HepG2 (cell line): ENCODE data around the gene LCE3A. TPM values are rescaled to one million over a fixed set of nuclear protein-coding genes. Genes with fewer than 3 reads are reported as not detected.

Experiments
- polyA plus RNA-seq, 8 experiments: library from polyadenylated mRNA; depleted of rRNA in 3 of 8; stranded (reverse) in 7 of 8; unstranded in 1 of 8; fragments of >200 nt; fragmentation: Illumina TruSeq in 4 of 8; extraction: Trizol in 4 of 8; gene quantifications; 2 replicates each; pipeline versions ENCODE4 v1.2.1 to v1.2.3, GENCODE V29; 2011 to 2016; ENCODE audit warnings: low read depth in 4 of 8, missing spikeins in 1 of 8, mixed read lengths in 1 of 8; ENCODE audit not compliant: insufficient read depth in 1 of 8
- small RNA-seq, 3 experiments: library from RNA; depleted of rRNA; stranded (forward); fragments of <200 nt; gene quantifications; one replicate each; pipeline ENCODE3, GENCODE V24; 2012; ENCODE audit warnings: low read depth in 2 of 3, low replicate concordance in 1 of 3; ENCODE audit not compliant: insufficient read length in 3 of 3, insufficient read depth in 2 of 3
- total RNA-seq, 5 experiments: library from RNA; depleted of rRNA; stranded (reverse); fragments of >200 nt; fragmentation: Illumina TruSeq; extraction: Trizol; gene quantifications; 2 replicates each; pipeline ENCODE4 v1.2.3, GENCODE V29; 2016; ENCODE audit warnings: low read depth in 1 of 5

LCE3A gene
- total and polyA plus RNA-seq, 2 of the 13 experiments (the other 11 are each of a cell fraction or from before 2014, with no cell fraction given): not detected

Small RNA genes within 50 kb of the gene (small RNA-seq; reads per million reads assigned to genes)
- 0 reads per million in 3 experiments for gene LCE3A
- 0 reads per million in 3 experiments for gene LCE3B

Other genes starting within 250 kb of the LCE3A start
- not detected in 2 replicates for gene CRNN, start 208.8 kb downstream of the LCE3A start, total RNA-seq (2016; rRNA removed; fragmentation: Illumina TruSeq; extraction: Trizol)
- not detected in 2 replicates for gene CRNN, start 208.8 kb downstream of the LCE3A start, polyA plus RNA-seq (2011; rRNA removed)
- not detected in 2 replicates for gene LCE5A, start 112.3 kb downstream of the LCE3A start, total RNA-seq (2016; rRNA removed; fragmentation: Illumina TruSeq; extraction: Trizol)
- gene LCE5A, start 112.3 kb downstream of the LCE3A start, polyA plus RNA-seq (2011; rRNA removed): not detected in 2 replicates
- gene CRCT1, start 108.6 kb downstream of the LCE3A start, total RNA-seq (2016; rRNA removed; fragmentation: Illumina TruSeq; extraction: Trizol): not detected in 2 replicates
- not detected in 2 replicates for gene CRCT1, start 108.6 kb downstream of the LCE3A start, polyA plus RNA-seq (2011; rRNA removed)
- gene LCE3E, start 56.3 kb downstream of the LCE3A start, total RNA-seq (2016; rRNA removed; fragmentation: Illumina TruSeq; extraction: Trizol): not detected in 2 replicates
- gene LCE3E, start 56.3 kb downstream of the LCE3A start, polyA plus RNA-seq (2011; rRNA removed): not detected in 2 replicates
- gene LCE3D, start 42.6 kb downstream of the LCE3A start, total RNA-seq (2016; rRNA removed; fragmentation: Illumina TruSeq; extraction: Trizol): not detected in 2 replicates
- not detected in 2 replicates for gene LCE3D, start 42.6 kb downstream of the LCE3A start, polyA plus RNA-seq (2011; rRNA removed)
- gene LCE3C, start 22.9 kb downstream of the LCE3A start, total RNA-seq (2016; rRNA removed; fragmentation: Illumina TruSeq; extraction: Trizol): not detected in 2 replicates
- gene LCE3C, start 22.9 kb downstream of the LCE3A start, polyA plus RNA-seq (2011; rRNA removed): not detected in 2 replicates
- gene LCE3B, start 9.3 kb downstream of the LCE3A start, total RNA-seq (2016; rRNA removed; fragmentation: Illumina TruSeq; extraction: Trizol): not detected in 2 replicates
- not detected in 2 replicates for gene LCE3B, start 9.3 kb downstream of the LCE3A start, polyA plus RNA-seq (2011; rRNA removed)
- gene LCE2D, start 40.3 kb upstream of the LCE3A start, total RNA-seq (2016; rRNA removed; fragmentation: Illumina TruSeq; extraction: Trizol): not detected in 2 replicates
- gene LCE2D, start 40.3 kb upstream of the LCE3A start, polyA plus RNA-seq (2011; rRNA removed): not detected in 2 replicates
- gene LCE2C, start 52.2 kb upstream of the LCE3A start, total RNA-seq (2016; rRNA removed; fragmentation: Illumina TruSeq; extraction: Trizol): not detected in 2 replicates
- gene LCE2C, start 52.2 kb upstream of the LCE3A start, polyA plus RNA-seq (2011; rRNA removed): not detected in 2 replicates
- not detected in 2 replicates for gene LCE2B, start 63.0 kb upstream of the LCE3A start, total RNA-seq (2016; rRNA removed; fragmentation: Illumina TruSeq; extraction: Trizol)
- not detected in 2 replicates for gene LCE2B, start 63.0 kb upstream of the LCE3A start, polyA plus RNA-seq (2011; rRNA removed)
- gene LCE2A, start 75.2 kb upstream of the LCE3A start, total RNA-seq (2016; rRNA removed; fragmentation: Illumina TruSeq; extraction: Trizol): not detected in 2 replicates
- not detected in 2 replicates for gene LCE2A, start 75.2 kb upstream of the LCE3A start, polyA plus RNA-seq (2011; rRNA removed)
- gene LCE4A, start 85.1 kb upstream of the LCE3A start, total RNA-seq (2016; rRNA removed; fragmentation: Illumina TruSeq; extraction: Trizol): not detected in 2 replicates
- gene LCE4A, start 85.1 kb upstream of the LCE3A start, polyA plus RNA-seq (2011; rRNA removed): not detected in 2 replicates
- gene KPRP, start 134.9 kb upstream of the LCE3A start, total RNA-seq (2016; rRNA removed; fragmentation: Illumina TruSeq; extraction: Trizol): not detected in 2 replicates
- gene KPRP, start 134.9 kb upstream of the LCE3A start, polyA plus RNA-seq (2011; rRNA removed): not detected in 2 replicates
- gene LCE1F, start 152.0 kb upstream of the LCE3A start, total RNA-seq (2016; rRNA removed; fragmentation: Illumina TruSeq; extraction: Trizol): not detected in 2 replicates
- gene LCE1F, start 152.0 kb upstream of the LCE3A start, polyA plus RNA-seq (2011; rRNA removed): not detected in 2 replicates
- gene LCE1E, start 163.2 kb upstream of the LCE3A start, total RNA-seq (2016; rRNA removed; fragmentation: Illumina TruSeq; extraction: Trizol): not detected in 2 replicates
- gene LCE1E, start 163.2 kb upstream of the LCE3A start, polyA plus RNA-seq (2011; rRNA removed): 0.12 TPM in 2 replicates
- gene LCE1D, start 173.6 kb upstream of the LCE3A start, total RNA-seq (2016; rRNA removed; fragmentation: Illumina TruSeq; extraction: Trizol): not detected in 2 replicates
- not detected in 2 replicates for gene LCE1D, start 173.6 kb upstream of the LCE3A start, polyA plus RNA-seq (2011; rRNA removed)
- gene LCE1C, start 183.5 kb upstream of the LCE3A start, total RNA-seq (2016; rRNA removed; fragmentation: Illumina TruSeq; extraction: Trizol): not detected in 2 replicates
- not detected in 2 replicates for gene LCE1C, start 183.5 kb upstream of the LCE3A start, polyA plus RNA-seq (2011; rRNA removed)
- not detected in 2 replicates for gene LCE1B, start 188.9 kb upstream of the LCE3A start, total RNA-seq (2016; rRNA removed; fragmentation: Illumina TruSeq; extraction: Trizol)
- not detected in 2 replicates for gene LCE1B, start 188.9 kb upstream of the LCE3A start, polyA plus RNA-seq (2011; rRNA removed)
- not detected in 2 replicates for gene LCE1A, start 204.4 kb upstream of the LCE3A start, total RNA-seq (2016; rRNA removed; fragmentation: Illumina TruSeq; extraction: Trizol)
- gene LCE1A, start 204.4 kb upstream of the LCE3A start, polyA plus RNA-seq (2011; rRNA removed): not detected in 2 replicates
- gene LCE6A, start 219.8 kb upstream of the LCE3A start, total RNA-seq (2016; rRNA removed; fragmentation: Illumina TruSeq; extraction: Trizol): not detected in 2 replicates
- not detected in 2 replicates for gene LCE6A, start 219.8 kb upstream of the LCE3A start, polyA plus RNA-seq (2011; rRNA removed)
- gene LCE7A, start 236.9 kb upstream of the LCE3A start, total RNA-seq (2016; rRNA removed; fragmentation: Illumina TruSeq; extraction: Trizol): not detected in 2 replicates
- not detected in 2 replicates for gene LCE7A, start 236.9 kb upstream of the LCE3A start, polyA plus RNA-seq (2011; rRNA removed)